ENCODE data around the gene SF3B3.

The SF3B3 gene

DNA sequence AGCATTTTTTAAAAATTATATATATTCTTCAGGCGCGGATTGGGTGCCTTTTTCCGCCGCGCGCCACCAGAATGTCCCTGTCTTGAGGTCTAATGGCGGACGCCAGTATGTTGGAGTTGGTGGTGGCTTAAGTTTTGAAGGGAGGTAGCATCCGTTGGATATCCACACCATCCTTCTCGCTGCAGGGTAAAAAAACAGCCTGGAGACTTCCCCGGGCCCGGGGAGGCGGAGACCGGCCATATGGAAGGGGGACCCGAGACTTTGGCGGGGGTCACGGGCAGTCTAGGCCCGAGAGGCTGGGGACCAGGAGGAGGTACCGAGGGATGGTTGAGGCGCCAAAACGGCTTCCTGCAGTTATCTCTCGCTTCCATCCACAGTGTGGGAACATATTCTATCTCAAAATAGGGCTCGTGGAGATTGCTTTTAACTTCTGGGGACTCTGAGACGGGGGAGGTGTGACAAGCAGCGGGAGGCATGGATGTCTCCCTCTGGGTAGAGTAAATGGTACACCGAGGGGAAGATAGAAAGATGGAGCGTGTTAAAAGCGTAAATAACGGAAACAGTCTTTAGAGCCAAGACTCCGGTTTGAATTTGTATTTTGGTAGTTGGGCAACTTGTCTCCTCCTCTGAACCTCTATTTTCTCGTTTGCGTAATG lies at the start of gene SF3B3:
Gene SF3B3, plus strand, starts transcription at position 74 of the 656 bp plus-strand sequence. CDS start 2,841 bp downstream, outside the sequence.
- DNase-seq, result peak; percentile 57

DNA sequence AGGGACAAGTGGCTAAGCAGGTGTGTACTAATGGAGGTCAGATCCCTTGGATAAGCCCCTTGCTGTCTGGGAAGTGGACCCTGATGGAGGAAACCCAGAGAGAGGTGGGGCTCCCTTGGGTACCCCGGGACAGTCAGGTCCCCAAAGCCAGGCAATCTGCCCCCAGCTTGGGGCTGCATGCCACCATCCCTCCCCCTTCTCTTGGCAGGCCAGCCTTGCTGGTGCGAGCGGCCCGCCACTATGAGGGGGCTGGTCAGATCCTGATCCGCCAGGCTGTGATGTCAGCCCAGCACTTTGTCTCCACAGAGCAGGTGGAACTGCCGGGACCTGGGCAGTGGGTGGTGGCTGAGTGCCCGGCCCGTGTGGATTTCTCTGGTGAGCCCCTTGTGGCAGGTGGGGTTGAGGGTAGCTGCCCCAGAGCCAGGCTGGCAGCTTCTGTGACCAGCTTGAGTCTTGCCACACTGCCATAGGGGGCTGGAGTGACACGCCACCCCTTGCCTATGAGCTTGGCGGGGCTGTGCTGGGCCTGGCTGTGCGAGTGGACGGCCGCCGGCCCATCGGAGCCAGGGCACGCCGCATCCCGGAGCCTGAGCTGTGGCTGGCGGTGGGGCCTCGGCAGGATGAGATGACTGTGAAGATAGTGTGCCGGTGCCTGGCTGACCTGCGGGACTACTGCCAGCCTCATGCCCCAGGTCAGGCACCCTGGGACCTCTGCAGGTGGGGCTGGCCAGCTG lies 49.1 kb upstream of the SF3B3 start:
- no peak for DNase-seq

- no peak for DNase-seq
Measured at GRCh38 chr16:70475054-70475871, 48.4 kb upstream of the SF3B3 start.

DNA sequence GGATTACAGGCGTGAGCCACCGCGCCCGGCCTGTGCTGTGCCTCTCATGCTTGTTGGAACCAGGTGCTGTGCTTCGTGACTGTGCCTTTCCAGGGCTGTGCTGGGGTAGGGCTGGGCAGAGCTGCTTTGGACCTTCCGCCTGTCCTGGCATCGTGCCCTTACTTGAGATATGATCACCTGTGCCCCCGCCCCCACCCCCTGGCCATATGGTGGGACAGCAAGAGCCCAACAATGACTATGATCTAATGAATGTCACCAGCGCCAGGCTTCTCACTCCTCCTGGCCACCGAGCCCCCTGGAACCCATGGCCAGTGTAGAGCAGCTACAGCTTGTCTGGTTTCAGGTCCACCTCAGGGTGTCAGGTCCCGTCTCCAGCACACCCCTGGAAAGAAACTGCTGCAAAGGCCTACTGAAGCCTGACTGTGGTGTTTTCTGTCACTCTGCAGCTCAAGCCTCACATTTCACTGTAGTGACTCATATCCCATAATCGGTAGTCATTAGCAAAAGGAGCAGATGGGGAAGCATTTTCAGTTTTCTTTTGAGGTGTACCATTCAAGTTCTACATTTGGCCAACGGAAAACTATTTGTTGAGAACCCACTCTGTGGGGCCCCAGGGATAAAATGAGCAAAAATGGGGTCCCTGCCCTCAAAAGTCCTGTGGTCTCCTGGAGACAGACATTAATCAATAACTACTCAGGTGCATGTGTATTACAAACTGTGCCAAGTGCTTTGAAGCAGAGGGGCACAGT lies 47.2 kb upstream of the SF3B3 start:
- no peak for DNase-seq

- DNase-seq, result no peak
Measured at GRCh38 chr16:70478169-70478568, 45.4 kb upstream of the SF3B3 start.

GRCh38 chr16:70478912-70479341 lies 44.7 kb upstream of the SF3B3 start:
- no peak for DNase-seq

- DNase-seq, result no peak
Measured at GRCh38 chr16:70480127-70481105, 43.2 kb upstream of the SF3B3 start.

GRCh38 chr16:70481929-70482536 lies 41.6 kb upstream of the SF3B3 start:
- DNase-seq, result no peak

- DNase-seq, result no peak
Measured at GRCh38 chr16:70482624-70483023, 41.0 kb upstream of the SF3B3 start.

DNA sequence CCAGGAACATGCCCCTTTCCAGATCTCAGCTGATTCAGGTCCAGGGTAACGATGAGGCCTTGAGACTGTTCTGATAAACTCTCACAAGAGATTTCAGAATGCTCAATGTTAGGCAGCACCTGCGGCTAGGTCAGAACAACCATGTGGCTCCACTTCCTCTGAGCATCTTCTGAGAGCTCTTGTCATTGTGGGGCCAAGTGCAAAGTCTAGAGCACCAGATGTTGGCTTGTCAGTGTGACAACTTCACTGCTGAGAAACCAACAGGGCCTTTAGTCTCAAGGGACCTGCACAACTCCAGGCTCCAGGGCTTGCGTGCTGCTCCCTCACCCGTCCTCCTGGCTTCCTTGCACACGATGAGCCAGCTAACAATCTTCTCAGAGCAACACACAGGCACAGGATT lies 40.2 kb upstream of the SF3B3 start:
- no peak for DNase-seq

DNA sequence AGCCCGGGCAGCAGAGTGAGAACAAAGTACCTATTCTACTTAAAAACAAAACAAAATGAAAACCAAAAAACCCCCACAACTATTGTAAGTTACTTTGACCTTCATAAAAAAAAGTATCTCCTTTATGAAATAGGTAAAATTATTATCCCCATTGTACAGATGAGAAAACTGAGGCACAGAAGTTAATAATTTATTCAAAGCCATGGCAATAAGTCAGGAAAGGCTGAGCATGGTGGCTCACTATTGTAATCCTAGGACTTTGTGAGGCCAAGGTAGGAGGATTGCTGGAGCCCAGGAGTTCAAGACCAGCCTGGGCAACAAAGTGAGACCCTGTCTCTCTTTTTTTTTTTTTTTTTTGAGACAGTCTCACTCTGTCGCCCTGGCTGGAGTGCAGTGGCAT lies 38.7 kb upstream of the SF3B3 start:
- no peak for DNase-seq

DNA sequence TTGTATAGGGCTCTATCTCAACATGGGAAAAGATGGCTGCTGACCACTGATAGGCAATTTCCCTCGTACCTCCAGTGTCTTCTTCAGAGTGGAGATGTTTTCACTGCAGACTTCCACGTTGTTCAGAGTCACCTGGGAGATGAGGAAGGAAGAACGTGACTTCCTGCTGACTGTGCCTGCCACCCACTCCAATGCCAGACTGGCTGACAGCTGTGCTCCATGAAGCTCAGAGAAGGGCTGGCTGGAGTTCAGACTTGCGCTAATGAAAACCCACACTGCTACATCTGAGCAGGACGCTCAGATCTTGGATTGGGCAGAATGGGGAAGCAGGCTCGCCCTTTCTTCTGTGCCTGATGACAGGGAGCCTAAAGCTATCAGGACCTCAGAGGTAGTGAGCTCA lies 33.4 kb upstream of the SF3B3 start:
- DNase-seq, result no peak

GRCh38 chr16:70493802-70494201 lies 29.8 kb upstream of the SF3B3 start:
- DNase-seq, result no peak

- DNase-seq, result no peak
Measured at GRCh38 chr16:70494202-70494770, 29.3 kb upstream of the SF3B3 start.

DNA sequence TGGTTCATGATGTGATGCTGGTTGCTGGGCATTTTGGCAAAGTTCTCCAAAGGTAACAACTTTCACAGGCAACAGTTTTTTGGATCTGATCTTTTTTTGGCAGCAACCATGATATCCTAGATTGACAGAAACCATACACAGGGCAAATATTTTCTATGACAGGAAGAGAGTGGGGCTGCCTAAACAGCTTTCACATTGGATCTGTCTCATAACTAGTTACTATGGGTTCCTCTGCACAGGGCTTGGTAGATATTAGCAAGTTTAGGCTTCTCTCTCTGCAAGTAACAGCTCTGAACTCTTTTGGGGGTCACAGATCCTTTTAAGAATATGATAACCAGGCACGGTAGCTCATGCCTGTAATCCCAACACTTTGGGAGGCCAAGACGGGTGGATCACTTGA lies 28.8 kb upstream of the SF3B3 start:
- no peak for DNase-seq

DNA sequence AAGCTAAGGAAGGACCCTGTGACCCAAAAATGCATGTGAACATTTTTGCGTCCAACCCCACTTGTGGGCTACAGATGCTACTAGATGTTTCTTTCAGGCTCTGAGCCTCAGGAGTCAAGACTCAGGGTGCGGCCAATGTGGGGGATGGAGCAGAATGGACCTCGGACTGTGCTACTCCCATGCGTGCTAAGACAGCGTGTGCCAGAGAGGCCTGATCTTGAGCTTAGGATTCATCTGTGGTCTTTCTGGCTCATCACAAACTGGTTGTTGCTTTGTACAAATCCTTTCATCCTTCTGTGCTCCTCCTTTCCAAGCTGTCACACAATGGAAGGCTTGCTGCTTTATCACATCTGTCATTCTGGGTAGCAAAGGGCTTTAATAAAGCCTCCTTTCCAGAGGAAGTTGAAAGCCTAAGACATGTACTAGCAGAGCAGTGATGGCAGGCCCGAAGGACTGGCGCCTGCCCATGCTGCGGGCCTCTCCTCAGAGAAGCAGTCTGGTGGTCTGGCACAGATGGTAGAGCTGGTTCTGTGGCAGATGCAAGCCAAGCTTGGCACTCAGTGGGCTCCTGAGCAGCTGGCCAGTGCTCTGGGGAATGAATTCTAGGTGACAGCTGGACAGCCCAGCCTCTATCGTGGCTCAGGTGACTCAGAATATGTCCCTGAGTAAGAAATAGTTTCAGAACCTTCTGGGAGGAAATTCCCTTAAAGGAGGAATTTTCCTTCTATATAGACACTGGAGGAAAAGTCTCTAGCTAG lies 28.0 kb upstream of the SF3B3 start:
- no peak for DNase-seq

DNA sequence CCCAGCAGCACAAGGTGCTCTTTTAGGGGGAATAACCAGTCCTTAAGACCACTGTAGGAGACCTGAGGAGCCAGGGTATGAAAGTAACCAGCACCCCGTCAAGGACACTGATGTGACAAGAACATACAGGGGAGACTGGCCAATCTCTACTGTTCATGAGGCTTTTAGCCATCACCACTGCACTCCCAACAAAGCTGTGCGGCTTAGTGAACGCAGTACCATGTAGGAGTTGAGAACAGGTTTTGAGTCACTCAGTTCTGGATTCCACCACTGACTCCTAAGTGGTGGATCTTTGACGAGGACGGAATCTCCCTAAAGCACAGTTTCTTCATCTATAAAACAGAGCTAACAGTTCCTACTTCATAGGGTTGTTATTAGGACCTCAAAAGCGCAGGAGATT lies 27.1 kb upstream of the SF3B3 start:
- DNase-seq, result no peak

DNA sequence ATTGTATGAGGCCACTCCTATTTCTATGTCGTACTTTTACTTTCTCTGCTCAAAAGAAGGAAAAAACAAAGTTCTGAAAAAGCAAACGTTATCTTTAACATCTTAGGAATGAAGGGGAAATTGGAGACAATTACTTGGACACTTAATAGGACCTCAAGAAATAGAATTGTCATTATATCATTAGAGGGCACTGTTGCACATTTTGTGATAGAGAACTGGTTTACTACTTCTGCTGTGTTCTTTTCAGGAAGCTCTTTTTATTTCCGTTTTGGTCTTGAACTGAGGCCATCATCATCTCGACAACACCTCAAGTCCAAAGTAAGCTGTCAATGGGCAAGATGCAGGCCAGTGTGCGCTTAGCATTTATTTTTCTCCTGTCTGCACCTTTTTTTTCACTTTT lies 14.9 kb upstream of the SF3B3 start:
- no peak for DNase-seq

DNA sequence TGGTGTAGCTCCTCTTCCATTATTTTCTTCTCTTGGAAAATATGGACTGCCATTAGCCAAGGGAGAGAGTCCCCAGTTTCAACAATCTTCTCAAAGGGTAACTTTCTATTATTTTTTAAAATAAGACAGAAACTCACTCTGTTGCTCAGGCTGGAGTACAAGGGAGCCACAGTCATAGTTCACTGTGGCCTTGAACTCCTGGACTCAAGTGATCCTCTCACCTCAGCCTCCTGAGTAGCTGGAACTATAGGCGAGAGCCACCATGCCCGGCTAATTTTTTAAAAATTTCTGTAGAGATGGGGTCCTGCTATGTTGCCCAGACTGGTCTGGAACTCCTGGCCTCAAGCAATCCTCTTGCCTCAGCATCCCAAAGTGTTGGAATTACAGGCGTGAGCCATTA lies 13.4 kb upstream of the SF3B3 start:
- no peak for DNase-seq

GRCh38 chr16:70511833-70512232 lies 11.8 kb upstream of the SF3B3 start:
- DNase-seq, result no peak
